Stimulated activated naive B cell treated with anti-CD40 and anti-IgM and Interleukin-4, amounts not matched to agents 10 μg/mL and 1 μg/mL and 100 μg/mL, for 72 hours (primary cell): ENCODE measurements around the gene CBLL1.

Experiments used
- ATAC-seq, 2 donors: fragments of 150-1000 bp; cut with Tn5 transposase; replicated peaks; 2 replicates each; pipeline ENCODE4 v1.10.0; 2021; ENCODE audit warnings: moderate library complexity in 1 of 2
- DNase-seq: peaks from one replicate; pipeline ENCODE4 v3.0.0; 2021
- H3K27ac Mint-ChIP-seq: one replicate; pipeline ENCODE4 v1.8.0; 2022; ENCODE audit warnings: mild to moderate bottlenecking, mixed read lengths
- H3K27me3 Mint-ChIP-seq, 2 donors: one replicate each; pipeline ENCODE4 v1.8.0; 2022; ENCODE audit warnings: mixed read lengths in 2 of 2
- H3K36me3 Mint-ChIP-seq, 2 donors: one replicate each; pipeline ENCODE4 v1.8.0; 2022; ENCODE audit warnings: mixed read lengths in 2 of 2, mild to moderate bottlenecking in 1 of 2
- H3K4me1 Mint-ChIP-seq, 2 donors: one replicate each; pipeline ENCODE4 v1.8.0; 2022; ENCODE audit warnings: mixed read lengths in 2 of 2, mild to moderate bottlenecking in 1 of 2
- H3K4me3 Mint-ChIP-seq, 2 donors: one replicate each; pipeline ENCODE4 v1.8.0; 2022; ENCODE audit warnings: mild to moderate bottlenecking in 2 of 2, mixed read lengths in 2 of 2, moderate library complexity in 1 of 2
- H3K9me3 Mint-ChIP-seq, 2 donors: one replicate each; pipeline ENCODE4 v1.8.0; 2022; ENCODE audit warnings: mixed read lengths in 2 of 2, mild to moderate bottlenecking in 1 of 2

Gene CBLL1

GRCh38 chr7:107777702-107778101 lies 33.8 kb downstream of the CBLL1 start:
- ATAC-seq (no peak), DNase-seq (no peak)
- H3K36me3 Mint-ChIP-seq = no peaks in the 10 kb centered on the region
- H3K4me3 Mint-ChIP-seq = no peak overlapping the region
- no peaks in the 10 kb centered on the region for H3K9me3 Mint-ChIP-seq
- H3K4me1 Mint-ChIP-seq = no peaks in the 10 kb centered on the region
- H3K27me3 Mint-ChIP-seq = no peaks in the 10 kb centered on the region
- H3K27ac Mint-ChIP-seq = no peak overlapping the region

GRCh38 chr7:107778283-107778682 lies 34.3 kb downstream of the CBLL1 start:
- Mint-ChIP-seq H3K4me1 (no peaks in the 10 kb centered on the region), H3K27me3 (no peaks in the 10 kb centered on the region)
- no peak for ATAC-seq

GRCh38 chr7:107779647-107780099 lies 35.7 kb downstream of the CBLL1 start:
- no peak for DNase-seq
- no peaks in the 10 kb centered on the region for H3K27me3 Mint-ChIP-seq
- no peak overlapping the region for H3K27ac Mint-ChIP-seq
- no peak for ATAC-seq
- H3K9me3 Mint-ChIP-seq = no peaks in the 10 kb centered on the region
- H3K36me3 Mint-ChIP-seq = no peaks in the 10 kb centered on the region
- no peak overlapping the region for H3K4me3 Mint-ChIP-seq
- no peaks in the 10 kb centered on the region for H3K4me1 Mint-ChIP-seq

More at GRCh38 chr7:107778283-107778682, 34.3 kb downstream of the CBLL1 start:
- H3K4me3 Mint-ChIP-seq = no peak overlapping the region
- H3K36me3 Mint-ChIP-seq = no peaks in the 10 kb centered on the region
- no peak for DNase-seq
- no peaks in the 10 kb centered on the region for H3K9me3 Mint-ChIP-seq
- no peak overlapping the region for H3K27ac Mint-ChIP-seq

- no peak overlapping the region for H3K4me3 Mint-ChIP-seq
- H3K9me3 Mint-ChIP-seq = no peaks in the 10 kb centered on the region
- no peak for DNase-seq
These were observed 38.4 kb downstream of the CBLL1 start for GRCh38 chr7:107782374-107782773.

GRCh38 chr7:107783648-107784047 lies 39.7 kb downstream of the CBLL1 start:
- Mint-ChIP-seq H3K27me3 (no peaks in the 10 kb centered on the region), H3K4me1 (no peaks in the 10 kb centered on the region), H3K36me3 (no peaks in the 10 kb centered on the region), H3K4me3 (no peak overlapping the region), H3K9me3 (no peaks in the 10 kb centered on the region), H3K27ac (no peak overlapping the region)
- DNase-seq (no peak), ATAC-seq (no peak)

More at GRCh38 chr7:107782374-107782773, 38.4 kb downstream of the CBLL1 start:
- Mint-ChIP-seq H3K4me1 (no peaks in the 10 kb centered on the region), H3K27me3 (no peaks in the 10 kb centered on the region), H3K36me3 (no peaks in the 10 kb centered on the region), H3K27ac (no peak overlapping the region)
- ATAC-seq = no peak

DNA sequence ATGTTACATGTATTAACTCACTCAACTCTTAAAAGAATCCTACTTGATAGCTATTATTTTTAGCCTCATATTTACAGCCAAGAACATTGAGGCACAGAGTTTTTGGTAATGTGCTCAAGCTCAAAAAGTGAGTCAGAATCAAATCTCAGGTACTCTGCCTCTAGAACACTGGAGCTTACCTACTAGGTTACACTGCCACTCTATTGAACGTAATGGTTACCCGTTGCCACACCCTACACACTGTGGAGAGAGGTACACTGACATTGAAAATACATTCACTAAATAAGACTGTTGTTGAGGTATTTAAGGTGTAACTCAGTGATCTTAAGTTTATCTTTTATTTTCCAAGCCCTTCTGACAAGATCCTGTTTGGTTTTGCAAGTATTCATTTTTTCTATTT lies 41.2 kb downstream of the CBLL1 start:
- Mint-ChIP-seq H3K27me3 (no peaks in the 10 kb centered on the region), H3K27ac (no peak overlapping the region), H3K4me3 (no peak overlapping the region), H3K9me3 (no peaks in the 10 kb centered on the region), H3K36me3 (no peaks in the 10 kb centered on the region), H3K4me1 (no peaks in the 10 kb centered on the region)
- ATAC-seq = no peak
- no peak for DNase-seq

GRCh38 chr7:107785926-107786325 lies 42.0 kb downstream of the CBLL1 start:
- H3K4me3 Mint-ChIP-seq = no peak overlapping the region
- H3K36me3 Mint-ChIP-seq = no peaks in the 10 kb centered on the region
- no peak for DNase-seq
- H3K4me1 Mint-ChIP-seq = no peaks in the 10 kb centered on the region
- H3K27me3 Mint-ChIP-seq = peaks cover 0 to 4% of the 10 kb centered on the region in 2 donors
- H3K27ac Mint-ChIP-seq = no peak overlapping the region
- no peak for ATAC-seq
- H3K9me3 Mint-ChIP-seq = no peaks in the 10 kb centered on the region

- no peak overlapping the region for H3K4me3 Mint-ChIP-seq
- H3K27ac Mint-ChIP-seq = no peak overlapping the region
- H3K27me3 Mint-ChIP-seq = peaks cover 0 to 5% of the 10 kb centered on the region in 2 donors
- H3K4me1 Mint-ChIP-seq = no peaks in the 10 kb centered on the region
- H3K9me3 Mint-ChIP-seq = no peaks in the 10 kb centered on the region
- ATAC-seq (no peak), DNase-seq (no peak)
- no peaks in the 10 kb centered on the region for H3K36me3 Mint-ChIP-seq
These were observed 44.3 kb downstream of the CBLL1 start for GRCh38 chr7:107788216-107788615.

DNA sequence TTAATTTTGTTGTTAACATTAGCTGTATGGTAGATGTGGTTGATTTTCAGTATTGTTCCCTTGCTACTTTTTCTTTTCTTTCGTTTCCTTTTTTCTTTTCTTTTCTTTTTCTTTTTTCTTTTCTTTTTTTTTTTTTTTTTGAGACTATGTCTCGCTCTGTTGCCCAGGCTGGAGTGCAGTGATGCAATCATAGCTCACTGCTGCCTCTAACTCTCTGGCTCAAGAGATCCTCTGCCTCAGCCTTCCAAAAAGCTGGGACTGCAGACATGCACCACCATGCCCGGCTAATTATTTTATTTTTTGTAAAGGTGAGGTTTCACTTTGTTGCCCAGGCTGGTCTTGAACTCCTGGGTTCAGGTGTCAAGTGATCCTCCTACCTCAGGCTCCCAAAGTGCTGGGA lies 44.7 kb downstream of the CBLL1 start:
- DNase-seq = no peak
- H3K36me3 Mint-ChIP-seq = no peaks in the 10 kb centered on the region
- H3K9me3 Mint-ChIP-seq = no peaks in the 10 kb centered on the region
- H3K4me3 Mint-ChIP-seq = no peak overlapping the region
- H3K27me3 Mint-ChIP-seq = peaks cover 0 to 5% of the 10 kb centered on the region in 2 donors
- H3K4me1 Mint-ChIP-seq = no peaks in the 10 kb centered on the region
- no peak for ATAC-seq
- H3K27ac Mint-ChIP-seq = no peak overlapping the region

DNA sequence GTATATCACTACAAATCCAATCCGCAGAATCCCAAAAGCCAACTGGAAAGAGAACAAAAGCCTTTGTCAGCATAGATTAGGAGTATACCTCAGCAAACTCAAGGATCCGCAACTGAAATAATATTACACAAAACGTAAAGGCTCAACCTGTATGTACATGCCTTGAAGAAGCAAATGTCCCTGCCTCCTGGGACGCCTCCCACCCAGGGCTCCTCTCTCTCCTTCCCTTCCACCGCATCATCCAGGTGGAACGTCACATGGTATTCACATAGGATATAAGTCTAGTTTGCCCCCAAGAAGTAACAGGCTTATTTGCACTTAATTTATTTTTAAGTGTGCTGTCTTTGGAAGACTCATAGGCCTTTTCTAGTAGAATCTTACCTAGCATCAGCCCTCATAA lies 45.7 kb downstream of the CBLL1 start:
- ATAC-seq = no peak
- no peaks in the 10 kb centered on the region for H3K9me3 Mint-ChIP-seq
- H3K27ac Mint-ChIP-seq = no peak overlapping the region
- no peak for DNase-seq
- H3K36me3 Mint-ChIP-seq = no peaks in the 10 kb centered on the region
- H3K4me1 Mint-ChIP-seq = no peaks in the 10 kb centered on the region
- no peak overlapping the region for H3K4me3 Mint-ChIP-seq
- H3K27me3 Mint-ChIP-seq = peaks cover 0 to 5% of the 10 kb centered on the region in 2 donors

- ATAC-seq (no peak), DNase-seq (no peak)
- no peak overlapping the region for H3K27ac Mint-ChIP-seq
- H3K4me3 Mint-ChIP-seq = no peak overlapping the region
- peaks cover 0 to 13% of the 10 kb centered on the region in 2 donors for H3K27me3 Mint-ChIP-seq
- H3K36me3 Mint-ChIP-seq = no peaks in the 10 kb centered on the region
- H3K4me1 Mint-ChIP-seq = no peaks in the 10 kb centered on the region
- H3K9me3 Mint-ChIP-seq = no peaks in the 10 kb centered on the region
These were observed 48.4 kb downstream of the CBLL1 start for GRCh38 chr7:107792364-107792763.

- no peaks in the 10 kb centered on the region for H3K36me3 Mint-ChIP-seq
- no peaks in the 10 kb centered on the region for H3K9me3 Mint-ChIP-seq
- H3K4me1 Mint-ChIP-seq = no peaks in the 10 kb centered on the region
- no peak for DNase-seq
- no peak overlapping the region for H3K4me3 Mint-ChIP-seq
- no peak overlapping the region for H3K27ac Mint-ChIP-seq
- ATAC-seq = no peak
- H3K27me3 Mint-ChIP-seq = peaks cover 9 to 28% of the 10 kb centered on the region in 2 donors
These were observed 55.8 kb downstream of the CBLL1 start for GRCh38 chr7:107799647-107800264.

- ATAC-seq = no peak
- Mint-ChIP-seq H3K4me1 (no peaks in the 10 kb centered on the region), H3K4me3 (no peak within 1 kb of the TSS), H3K27ac (no peak within 1 kb of the TSS), H3K9me3 (no peaks in the 10 kb centered on the region), H3K27me3 (peaks cover 9 to 20% of the 10 kb centered on the region in 2 donors), H3K36me3 (no peaks in the 10 kb centered on the region)
- DNase-seq = no peak
These were observed 59.2 kb downstream of the CBLL1 start, which contains the start of gene SLC26A3 for GRCh38 chr7:107803009-107803610. Gene SLC26A3, minus strand, starts transcription at chr7:107803223. Its CDS starts 8,714 bp downstream, at chr7:107794509.

- Mint-ChIP-seq H3K4me3 (no peak overlapping the region), H3K4me1 (no peaks in the 10 kb centered on the region), H3K36me3 (no peaks in the 10 kb centered on the region), H3K27me3 (peaks cover 0 to 6% of the 10 kb centered on the region in 2 donors), H3K27ac (no peak overlapping the region), H3K9me3 (no peaks in the 10 kb centered on the region)
- DNase-seq (no peak), ATAC-seq (no peak)
These were observed 65.2 kb downstream of the CBLL1 start for GRCh38 chr7:107809179-107809578.

DNA sequence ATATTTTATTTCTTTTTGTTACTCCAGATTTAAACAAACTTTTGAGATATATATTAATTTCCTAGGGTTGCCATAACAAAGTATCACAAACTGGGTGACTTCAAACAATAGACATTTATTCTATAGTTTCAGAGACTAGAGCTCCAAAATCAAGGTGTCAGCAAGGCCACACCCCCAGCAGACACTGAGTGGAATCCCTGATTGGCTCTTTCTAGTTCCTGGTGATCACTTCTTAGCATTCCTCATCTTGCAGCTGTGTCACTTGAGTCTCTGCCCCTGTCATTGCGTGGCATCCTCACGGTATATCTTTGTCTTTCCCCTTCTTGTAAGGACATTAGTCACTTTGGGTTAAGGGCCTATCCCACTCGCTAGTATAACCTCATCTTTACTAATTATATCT lies 66.7 kb downstream of the CBLL1 start:
- no peaks in the 10 kb centered on the region for H3K9me3 Mint-ChIP-seq
- H3K4me1 Mint-ChIP-seq = peaks cover 0 to 2% of the 10 kb centered on the region in 2 donors
- H3K4me3 Mint-ChIP-seq = no peak overlapping the region
- ATAC-seq = no peak
- H3K27ac Mint-ChIP-seq = no peak overlapping the region
- H3K27me3 Mint-ChIP-seq = peaks cover 0 to 4% of the 10 kb centered on the region in 2 donors
- H3K36me3 Mint-ChIP-seq = no peaks in the 10 kb centered on the region
- DNase-seq = no peak
